Left hindlimb (tissue), 1 donor: ENCODE data around the gene CHRM2.

ENCODE experiments used
- DNase-seq: peaks from one replicate; pipeline ENCODE4 v3.0.0-alpha.2; 2018

The CHRM2 gene

DNA sequence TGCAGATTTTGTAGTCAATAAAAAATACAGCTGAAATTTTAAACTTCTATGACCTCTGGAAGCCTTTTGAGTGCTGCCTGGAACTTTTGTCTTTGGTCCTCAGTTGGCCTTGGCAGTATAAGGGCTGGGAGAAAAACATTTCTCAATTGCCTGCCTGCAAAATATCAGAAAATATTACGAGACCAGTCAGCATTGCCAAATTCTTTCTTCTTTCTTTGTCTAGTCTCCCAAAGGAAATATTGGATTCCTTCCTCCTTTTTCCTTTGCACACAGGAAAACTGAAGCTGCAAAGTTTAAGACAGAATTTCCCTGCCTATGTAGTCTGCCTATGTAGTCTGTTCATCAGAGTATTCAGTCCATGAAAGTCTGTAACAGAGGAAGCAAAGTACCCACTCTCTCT lies 95.9 kb downstream of the CHRM2 start:
- DNase-seq = no peak

DNA sequence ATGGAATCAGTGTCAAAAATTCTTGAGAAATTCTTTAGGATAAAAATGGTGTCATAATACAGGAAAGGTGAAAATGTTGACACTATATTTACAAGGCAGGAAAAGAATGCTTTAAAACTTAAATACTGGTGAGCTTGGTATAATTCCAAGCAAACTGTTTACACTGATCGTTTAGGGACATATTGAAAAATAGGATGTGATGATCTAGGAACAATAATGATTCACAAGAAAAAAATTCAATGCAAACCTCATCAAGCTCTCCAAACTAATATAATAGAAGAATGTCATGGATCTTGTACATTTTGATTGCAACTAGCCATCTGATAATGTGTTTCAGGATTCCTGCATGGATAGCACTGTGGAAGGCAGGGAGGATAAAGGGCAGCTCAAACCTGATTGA lies 98.4 kb downstream of the CHRM2 start:
- no peak for DNase-seq

DNA sequence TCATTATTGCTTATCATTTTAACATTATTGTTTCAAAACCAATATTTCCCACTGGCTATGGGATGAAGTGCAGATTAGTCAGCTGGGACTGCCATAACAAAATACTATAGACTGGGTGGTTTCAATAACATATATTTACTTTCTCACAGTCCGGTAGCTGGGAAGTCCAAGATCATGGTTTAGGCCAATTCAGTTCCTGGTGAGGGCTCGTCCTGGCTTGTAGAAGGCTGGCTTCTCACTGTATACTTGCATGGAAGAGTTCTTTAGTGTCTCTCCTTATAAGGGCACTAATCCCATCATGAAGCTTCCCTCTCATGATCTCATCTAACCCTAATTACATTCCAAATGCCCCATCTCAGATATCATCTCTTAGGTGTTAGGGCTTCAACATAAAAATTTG lies 101.3 kb downstream of the CHRM2 start:
- DNase-seq = no peak

DNA sequence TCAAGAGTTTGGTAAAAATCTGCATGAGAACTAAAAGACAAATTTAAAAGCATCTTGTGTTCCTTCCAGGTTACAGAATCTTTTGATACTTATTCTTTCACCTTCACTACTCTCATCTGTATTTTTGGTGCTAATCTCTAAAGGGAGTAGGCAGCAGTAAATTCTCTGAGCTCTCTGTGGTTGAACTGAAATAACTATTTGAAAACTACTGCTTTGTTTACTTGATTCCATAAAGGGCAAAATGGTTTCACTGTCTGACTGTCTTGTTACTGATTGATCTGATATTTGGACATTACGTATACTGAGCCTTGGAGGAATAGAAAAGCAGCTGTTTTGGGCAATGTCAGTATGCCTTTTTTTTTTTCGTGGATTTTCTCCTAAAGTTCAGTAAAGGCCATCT lies 103.3 kb downstream of the CHRM2 start:
- no peak for DNase-seq

DNA sequence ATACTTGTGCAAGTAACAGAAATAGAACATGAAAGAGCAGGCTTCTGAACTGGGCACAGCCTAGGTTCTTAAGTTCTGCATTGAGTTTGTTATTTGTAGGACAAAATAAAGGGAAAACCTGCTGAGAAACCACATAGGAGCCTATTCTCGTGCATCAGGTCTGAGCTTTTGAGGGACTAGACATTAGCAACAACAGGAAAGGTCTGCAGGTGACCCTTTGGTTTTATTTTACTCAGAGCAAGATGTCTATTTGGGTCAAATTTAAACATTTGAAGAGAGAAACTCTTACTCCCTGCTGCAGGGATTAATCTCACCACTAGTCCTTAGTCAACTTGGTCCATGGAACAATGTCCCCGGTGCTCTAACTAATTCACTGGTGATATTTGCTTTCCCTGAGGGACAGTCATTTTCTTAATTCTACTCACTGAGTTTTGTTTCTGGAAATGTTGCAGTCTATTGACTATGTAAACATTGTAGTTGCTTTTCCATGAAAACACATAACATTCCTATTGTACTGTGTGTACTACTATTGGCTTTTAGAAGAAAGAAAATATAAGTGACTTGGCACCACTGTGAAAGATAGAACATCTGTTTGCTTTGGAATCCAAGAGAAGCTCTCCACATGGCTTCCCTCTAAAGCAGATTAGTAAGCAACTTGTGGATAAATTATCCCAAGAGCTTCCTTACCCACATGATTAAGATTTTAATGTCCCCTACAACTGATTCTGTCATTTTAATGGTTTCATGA lies 108.2 kb downstream of the CHRM2 start:
- DNase-seq = no peak

DNA sequence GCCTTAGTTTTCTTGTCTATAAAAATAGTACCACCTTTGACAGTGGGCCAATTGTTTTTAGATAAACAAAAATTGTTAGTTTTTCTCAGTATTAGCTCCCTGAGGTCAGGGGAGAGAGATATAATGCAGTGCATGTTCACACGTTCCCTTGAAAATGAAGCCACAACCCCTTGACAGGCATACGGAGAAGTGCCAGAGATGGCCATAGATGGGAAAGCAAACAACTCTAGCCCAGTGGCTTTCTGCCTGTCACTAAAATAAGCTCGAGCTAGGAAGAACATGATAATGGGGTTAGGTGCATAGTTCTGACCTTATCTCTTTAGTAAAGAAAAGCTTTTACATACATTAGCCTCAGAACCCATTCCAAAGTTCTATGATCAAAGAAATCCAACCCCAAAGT lies 124.9 kb downstream of the CHRM2 start:
- no peak for DNase-seq

DNA sequence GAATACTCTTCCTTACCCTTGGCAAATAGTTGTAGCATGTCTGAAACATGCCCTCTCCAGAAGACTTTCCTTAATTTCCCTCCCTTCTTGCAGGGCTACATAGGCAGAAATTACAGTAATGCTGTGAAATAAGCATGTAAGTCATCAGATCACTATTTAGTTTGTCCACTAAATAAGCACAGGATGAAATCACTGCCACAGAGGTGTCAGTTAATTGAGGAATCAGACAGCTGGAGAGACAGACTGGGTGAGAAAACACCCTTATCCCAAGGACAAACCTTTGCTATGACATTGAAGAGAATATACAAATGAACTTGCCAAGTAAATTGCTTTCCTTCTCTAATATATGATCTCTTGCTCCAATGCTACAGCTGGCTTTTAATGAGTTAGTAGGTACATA lies 129.3 kb downstream of the CHRM2 start:
- DNase-seq = no peak

DNA sequence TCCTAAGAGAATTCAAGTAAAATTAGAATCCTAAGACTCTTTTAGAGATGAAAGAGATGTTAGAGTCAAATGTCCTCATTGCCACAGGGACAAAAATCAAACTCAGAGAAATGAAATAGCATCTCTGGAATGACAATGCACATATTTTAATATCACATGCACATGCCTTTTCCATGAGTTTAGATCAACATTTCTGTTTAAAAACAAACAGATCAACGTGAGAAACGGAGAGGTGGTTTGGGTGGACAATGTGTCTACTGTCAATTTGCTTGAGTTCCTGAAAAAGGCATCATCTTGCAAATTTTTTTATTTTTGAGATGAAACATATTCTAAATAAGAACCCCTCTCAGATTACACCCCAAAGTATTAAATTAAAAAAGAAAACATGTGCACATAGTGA lies 130.0 kb downstream of the CHRM2 start:
- no peak for DNase-seq

DNA sequence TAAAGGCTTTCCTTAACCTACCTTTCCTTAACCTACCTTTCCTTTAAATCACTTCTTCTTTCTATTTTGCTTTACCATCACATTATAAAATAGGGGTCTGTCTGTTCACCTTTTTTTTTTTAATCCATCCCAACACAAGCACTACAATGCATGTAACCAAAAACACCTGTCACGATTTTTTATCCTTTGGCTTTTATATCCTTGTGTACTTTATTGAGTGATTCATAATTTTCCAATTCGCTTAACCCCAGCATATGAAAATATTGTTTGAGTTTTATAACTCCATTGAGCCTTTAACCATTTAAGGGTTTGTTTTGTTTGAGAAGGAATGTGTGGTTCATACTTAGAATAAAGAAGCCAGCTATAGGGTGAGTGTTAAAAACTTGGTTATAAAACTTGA lies 132.2 kb downstream of the CHRM2 start:
- no peak for DNase-seq

DNA sequence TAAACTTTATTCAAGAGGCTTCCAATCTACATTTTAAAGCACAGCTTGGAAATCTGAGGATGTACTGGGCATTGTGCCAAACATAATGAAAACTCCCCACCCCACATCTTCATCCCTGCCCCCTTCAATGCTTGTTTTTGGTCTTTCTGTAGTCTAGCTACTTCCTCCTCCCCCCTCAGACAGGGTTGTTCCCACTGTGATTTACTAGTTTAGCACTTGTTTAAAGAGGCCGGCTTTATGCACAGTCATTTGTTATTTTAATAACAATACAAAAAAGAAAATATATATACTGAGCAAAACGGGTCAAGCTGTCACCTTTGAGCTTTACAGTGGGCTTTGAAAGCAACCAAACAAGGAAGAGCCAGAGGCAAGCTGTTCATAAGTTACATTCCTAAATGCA lies 132.6 kb downstream of the CHRM2 start:
- no peak for DNase-seq

DNA sequence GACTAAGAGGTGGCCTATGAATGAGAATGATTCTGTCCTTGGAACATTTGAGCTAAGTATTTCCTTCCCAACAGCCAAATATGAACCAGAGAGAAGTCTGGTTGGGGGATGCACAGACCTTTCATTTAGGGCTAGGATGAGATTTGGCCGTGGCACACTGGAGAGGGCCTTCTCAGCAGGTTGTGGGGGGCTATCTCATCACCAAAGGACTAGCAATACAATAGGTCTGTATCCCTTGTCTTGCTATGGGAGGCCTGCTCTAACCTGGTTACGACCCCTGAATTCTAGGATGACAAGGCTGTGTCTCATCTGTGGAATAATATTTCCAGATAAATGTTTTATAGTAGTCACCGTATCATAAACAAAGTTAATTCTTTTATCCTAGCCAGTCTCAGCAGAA lies 133.0 kb downstream of the CHRM2 start:
- no peak for DNase-seq

DNA sequence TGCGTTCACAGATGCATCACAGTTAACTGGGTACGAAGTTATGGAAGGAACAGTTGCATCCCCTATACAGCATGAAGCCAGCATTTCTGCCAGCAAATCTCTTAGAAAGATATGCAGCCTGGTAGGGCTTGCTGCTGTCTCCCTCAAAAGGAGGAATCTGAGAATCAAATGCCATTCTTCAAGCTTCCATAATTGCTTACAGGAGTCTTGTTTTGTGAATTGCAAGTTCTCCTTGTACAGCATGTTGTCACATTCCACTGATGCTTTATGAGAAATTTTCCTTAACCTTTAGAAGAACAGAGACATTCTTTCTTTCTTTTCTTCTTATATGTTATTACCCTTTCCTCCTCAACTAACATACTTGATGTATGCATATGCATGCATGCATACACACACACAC lies 134.6 kb downstream of the CHRM2 start:
- no peak for DNase-seq

DNA sequence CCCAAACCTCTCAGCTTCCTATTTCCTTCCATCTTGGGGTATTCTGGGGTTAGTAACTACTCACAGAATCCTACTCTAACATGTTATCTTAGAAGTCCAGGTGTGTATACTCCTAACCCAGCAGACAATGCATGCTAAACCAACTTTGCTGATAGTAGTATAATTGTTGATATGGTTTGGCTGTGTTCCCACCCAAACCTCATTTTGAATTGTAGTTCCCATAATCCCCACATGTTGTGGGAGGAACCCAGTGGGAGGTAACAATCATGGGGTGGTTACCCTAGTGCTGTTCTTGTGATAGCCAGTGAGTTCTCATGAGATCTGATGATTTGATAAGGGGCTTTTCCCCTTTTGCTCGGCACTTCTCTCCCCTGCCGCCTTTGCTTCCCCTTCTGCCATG lies 135.1 kb downstream of the CHRM2 start:
- no peak for DNase-seq

DNA sequence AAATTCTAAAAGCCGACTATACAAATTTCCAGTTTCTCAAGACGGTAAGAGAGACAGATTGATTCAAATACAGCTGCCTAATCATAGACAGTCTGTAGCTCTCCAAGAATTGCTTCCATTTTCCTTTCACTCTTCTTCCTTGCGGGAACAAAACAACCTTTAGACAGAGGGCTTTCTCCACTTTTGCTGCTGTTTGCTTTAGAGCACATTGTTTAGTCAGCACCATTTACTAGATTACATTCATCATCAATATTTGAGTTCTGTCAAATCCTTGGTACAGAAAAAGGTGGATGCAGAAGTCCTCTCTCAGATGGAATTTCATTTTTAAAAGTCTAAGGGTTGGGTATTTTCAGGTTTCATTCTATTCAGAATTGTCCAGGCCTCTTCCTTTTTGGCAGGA lies 137.4 kb downstream of the CHRM2 start:
- DNase-seq = no peak

DNA sequence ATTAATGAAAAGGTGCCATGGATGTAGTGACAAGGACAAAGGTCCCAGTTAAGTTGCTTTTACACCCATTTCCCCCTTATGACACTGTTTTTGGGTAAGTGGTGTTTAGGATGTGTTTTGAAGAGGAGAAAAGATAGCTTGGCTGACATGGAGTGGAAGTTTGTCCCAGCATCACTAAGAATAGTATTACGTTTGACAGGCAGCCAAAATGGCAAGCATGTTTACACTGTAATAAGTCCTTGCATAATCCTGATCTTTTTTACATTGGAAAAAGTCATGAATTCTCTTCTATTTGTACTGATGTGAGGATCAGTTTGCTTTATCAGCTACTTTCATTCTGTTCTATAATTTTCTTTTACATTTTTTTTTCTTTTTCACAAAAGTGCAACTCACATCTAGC lies 137.8 kb downstream of the CHRM2 start:
- DNase-seq = no peak

DNA sequence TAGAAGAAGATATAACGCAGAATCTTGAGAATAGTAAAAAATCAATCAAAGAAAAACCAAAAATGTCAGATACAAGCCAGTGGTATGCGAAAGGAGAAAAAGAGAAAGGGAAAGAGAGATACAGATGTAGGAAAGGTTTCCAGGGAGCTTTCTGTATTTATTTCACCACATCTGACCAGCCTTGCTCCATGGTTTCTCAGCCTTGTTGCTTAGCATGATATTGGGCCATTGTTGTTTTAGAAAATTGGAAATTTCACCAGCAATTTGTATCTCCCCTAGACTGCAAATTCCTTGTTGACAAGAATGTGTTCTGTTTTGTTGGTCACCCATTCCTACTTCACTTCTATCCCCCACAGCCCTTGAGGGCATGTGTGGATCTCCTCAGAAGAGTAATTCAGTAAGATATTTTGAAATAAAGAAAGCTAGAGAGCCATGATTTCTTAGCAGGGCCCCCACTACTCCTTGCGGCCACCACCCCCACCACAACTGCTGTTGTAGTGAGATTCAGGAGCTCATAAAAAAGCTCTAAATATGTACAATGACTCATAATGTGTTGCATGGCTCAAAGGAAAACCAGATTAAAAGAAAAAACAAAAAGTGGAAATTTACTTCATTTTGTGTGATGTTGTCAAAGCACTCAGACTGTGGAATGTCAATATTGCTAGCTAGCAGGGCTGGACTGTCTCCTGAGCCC lies 138.7 kb downstream of the CHRM2 start:
- no peak for DNase-seq

DNA sequence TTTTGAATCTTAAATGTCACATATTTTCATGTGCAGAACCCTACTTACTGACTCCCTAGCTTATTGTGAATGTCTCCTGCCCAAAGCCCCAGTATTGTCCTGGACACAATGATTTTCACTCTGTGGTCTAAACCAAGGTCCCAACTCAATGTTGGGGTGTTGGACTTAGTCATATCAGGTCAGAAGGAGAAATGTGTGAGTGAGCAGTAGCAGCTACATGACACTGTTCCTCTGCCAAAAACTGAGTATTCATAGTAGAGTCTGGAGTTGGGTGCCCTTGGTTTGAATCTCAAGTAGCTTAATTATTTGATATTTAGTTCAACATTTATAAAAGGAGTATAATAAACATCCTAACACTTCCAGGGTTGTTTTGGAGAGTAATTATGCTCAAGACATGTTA lies 141.0 kb downstream of the CHRM2 start:
- no peak for DNase-seq

DNA sequence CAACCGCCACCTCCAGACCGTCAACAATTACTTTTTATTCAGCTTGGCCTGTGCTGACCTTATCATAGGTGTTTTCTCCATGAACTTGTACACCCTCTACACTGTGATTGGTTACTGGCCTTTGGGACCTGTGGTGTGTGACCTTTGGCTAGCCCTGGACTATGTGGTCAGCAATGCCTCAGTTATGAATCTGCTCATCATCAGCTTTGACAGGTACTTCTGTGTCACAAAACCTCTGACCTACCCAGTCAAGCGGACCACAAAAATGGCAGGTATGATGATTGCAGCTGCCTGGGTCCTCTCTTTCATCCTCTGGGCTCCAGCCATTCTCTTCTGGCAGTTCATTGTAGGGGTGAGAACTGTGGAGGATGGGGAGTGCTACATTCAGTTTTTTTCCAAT lies 146.6 kb downstream of the CHRM2 start:
- DNase-seq = no peak

DNA sequence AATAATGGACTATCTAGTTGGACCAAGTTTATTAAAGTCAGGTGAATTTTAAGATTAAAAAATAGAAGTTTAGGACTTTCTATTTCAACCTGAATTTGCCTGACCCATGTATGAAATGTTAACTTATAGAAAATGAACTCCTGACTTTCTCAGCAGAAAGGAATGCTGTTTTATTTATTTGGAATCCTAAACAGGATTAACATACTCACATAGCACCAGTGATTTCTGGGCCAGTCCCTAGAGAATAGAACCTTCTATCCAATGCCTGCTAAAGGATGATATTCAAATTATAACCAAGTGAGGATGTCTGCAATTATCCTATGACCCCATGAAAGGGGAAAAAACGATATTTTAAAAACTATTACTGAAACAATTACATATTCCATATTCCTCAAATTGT lies 148.8 kb downstream of the CHRM2 start:
- no peak for DNase-seq

DNA sequence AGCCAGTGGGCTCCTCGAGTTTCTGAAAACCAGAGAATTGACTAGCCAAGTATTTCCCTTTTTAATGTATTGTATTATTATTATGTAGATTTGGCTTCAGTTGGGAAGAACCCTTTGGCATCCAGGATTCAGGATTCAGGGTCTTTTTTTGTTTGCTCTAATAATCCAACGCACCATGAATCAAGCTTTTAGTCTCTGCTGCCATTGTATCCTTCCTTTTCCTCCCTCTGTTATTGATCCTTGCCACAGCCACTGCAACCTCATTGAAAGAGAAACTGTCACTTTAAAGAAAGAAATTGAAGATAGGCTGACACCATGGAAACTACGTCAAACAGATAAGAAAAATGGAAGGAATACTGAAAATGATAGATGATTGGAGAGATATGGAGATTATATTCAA lies 150.0 kb downstream of the CHRM2 start:
- no peak for DNase-seq

DNA sequence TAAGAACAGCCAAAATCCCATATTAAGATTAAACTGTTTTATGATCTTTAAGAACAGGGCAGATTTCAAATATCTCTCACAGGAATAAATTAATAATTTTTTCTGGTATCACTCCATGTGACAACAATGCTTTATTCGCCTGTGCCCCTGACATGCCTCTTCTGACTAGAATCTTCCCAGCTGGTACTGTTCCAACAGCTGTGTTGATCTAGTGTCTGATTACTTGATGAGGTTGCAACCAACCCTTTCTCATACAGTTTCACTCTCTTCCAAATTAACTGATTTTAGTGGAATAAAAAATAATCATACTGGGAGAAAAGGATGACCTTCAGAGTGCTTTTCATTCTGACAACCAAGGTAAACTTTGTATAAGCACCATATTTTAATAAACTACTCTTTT lies 151.9 kb downstream of the CHRM2 start:
- no peak for DNase-seq

DNA sequence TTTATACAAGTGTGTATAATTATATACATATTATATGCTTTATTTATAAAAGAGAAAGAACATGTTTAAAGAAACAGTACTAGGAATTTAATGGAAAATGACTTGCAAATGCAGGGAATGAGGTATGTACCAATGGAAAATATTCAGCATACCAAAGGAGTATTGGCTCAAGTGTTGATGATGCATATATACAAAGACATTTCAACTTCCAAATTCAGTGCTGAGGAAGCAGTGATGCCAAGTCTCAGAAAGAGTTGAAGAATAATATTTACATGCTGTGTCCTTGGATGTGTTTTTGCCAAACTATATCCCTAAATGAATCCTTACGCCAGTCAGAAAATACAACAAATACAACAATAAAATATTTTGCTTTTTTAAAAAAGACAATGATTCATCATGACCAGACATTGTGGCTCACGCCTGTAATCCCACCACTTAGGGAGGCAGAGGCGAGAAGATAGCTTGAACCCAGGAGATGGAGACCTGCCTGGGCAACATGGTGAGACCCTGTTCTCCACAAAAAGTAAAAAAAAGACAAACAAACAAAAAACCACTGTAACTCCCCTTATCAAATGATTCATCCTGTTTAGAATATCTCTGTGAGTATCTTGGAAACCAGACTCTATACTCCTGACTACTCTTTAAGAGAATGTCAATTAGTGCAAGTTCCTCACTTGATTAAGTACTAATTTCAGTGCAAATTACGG lies 157.2 kb downstream of the CHRM2 start:
- DNase-seq = no peak

DNA sequence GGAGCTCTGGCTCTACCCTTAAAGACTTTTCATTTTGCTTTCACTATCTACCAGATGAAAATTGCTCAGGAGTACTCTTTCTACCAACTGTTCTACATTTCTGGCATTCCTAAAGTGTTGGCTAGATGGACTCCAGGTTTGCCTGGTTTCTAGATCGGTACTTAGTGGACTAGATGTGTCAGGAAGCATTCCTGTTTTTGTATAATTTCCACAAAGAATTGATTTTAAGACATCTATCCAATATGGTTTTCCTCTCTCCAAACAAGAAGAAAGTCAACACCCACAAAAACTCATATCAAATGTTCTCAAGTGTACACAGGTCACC lies 157.7 kb downstream of the CHRM2 start:
- DNase-seq = no peak

DNA sequence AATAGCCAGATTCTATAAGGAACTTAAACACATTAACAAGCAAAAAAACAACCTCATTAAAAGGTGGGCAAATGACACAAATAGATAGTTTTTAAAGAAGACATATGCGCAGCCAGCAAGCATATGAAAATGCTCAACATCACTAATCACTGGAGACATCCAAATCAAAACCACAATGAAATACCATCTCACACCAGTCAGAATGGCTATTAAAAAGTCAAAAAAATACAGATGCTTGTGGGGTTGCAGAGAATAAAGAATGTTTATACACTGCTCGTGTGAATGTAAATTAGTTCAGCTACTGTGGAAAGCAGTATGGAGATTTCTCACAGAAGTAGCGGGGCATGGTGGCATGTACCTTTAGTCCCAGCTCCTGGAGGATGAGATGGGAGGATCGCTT lies 164.0 kb downstream of the CHRM2 start:
- no peak for DNase-seq

DNA sequence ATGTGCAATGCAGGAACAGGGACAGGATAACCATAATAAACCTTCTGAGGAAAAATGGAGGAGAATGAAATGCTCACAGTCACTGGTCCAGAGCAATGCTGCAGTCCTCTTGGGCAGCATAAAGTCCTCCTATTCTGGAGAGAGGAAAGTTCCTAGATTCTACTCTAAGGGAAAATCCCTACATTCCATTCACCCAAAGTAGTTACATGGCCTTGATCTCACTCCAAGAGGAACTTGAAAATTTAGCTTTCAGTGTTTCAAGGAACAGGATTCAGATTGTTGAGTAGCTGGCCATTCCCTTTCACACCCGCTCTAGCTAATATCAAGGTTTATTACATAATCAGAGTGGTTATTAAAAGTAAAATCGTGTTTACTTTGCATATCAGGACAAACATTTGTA lies 168.3 kb downstream of the CHRM2 start:
- DNase-seq = no peak
